HG02642 (cell line): Measurements from ENCODE around the gene PILRB.
"Not testable (repeated sequence)": the region's sequence is repeated elsewhere in the genome, so short reads cannot be mapped to it uniquely, and the experiment has no call there.

Experiments used
- ATAC-seq: cut with Tn5 transposase; IDR thresholded peaks from one replicate; pipeline ENCODE4 v1.9.1; 2021; ENCODE audit warnings: mild to moderate bottlenecking; ENCODE audit not compliant: unreplicated experiment, poor library complexity

Gene PILRB

GRCh38 chr7:100353685-100354330 is 4.1 kb upstream of the PILRB start:
- ATAC-seq, result no peak

GRCh38 chr7:100356416-100357068 is 1.4 kb upstream of the PILRB start:
- no peak for ATAC-seq

GRCh38 chr7:100357131-100357561 is 771 bp upstream of the PILRB start:
- ATAC-seq, result no peak

GRCh38 chr7:100358857-100359212 is 918 bp downstream of the PILRB start:
- no peak for ATAC-seq

- no peak for ATAC-seq
These were observed 2.4 kb downstream of the PILRB start for GRCh38 chr7:100360135-100360854.

GRCh38 chr7:100363098-100363497 is 5.2 kb downstream of the PILRB start:
- ATAC-seq, result no peak

GRCh38 chr7:100363797-100364196 is 5.9 kb downstream of the PILRB start:
- not testable (repeated sequence) for ATAC-seq

- ATAC-seq, result no peak
These were observed 6.6 kb downstream of the PILRB start for GRCh38 chr7:100364480-100364879.

GRCh38 chr7:100365998-100366367 is 8.1 kb downstream of the PILRB start:
- ATAC-seq, result peak; percentile 6

GRCh38 chr7:100366411-100367250 is 8.7 kb downstream of the PILRB start:
- ATAC-seq, result peak; percentile 30

- ATAC-seq, result no peak
These were observed 9.3 kb downstream of the PILRB start for GRCh38 chr7:100367251-100367620.

- no peak for ATAC-seq
These were observed 10.0 kb downstream of the PILRB start for GRCh38 chr7:100367676-100368613.

GRCh38 chr7:100369105-100369504 is 11.2 kb downstream of the PILRB start:
- ATAC-seq, result peak; percentile 54

GRCh38 chr7:100370303-100370702 is 12.4 kb downstream of the PILRB start:
- ATAC-seq, result no peak

- ATAC-seq, result no peak
These were observed 12.8 kb downstream of the PILRB start for GRCh38 chr7:100370746-100371145.

GRCh38 chr7:100371561-100372171 is 13.7 kb downstream of the PILRB start:
- ATAC-seq, result no peak

GRCh38 chr7:100372256-100372655 is 14.3 kb downstream of the PILRB start:
- no peak for ATAC-seq

- no peak for ATAC-seq
These were observed 14.8 kb downstream of the PILRB start for GRCh38 chr7:100372694-100373093.

- ATAC-seq, result no peak
These were observed 15.4 kb downstream of the PILRB start, which contains the start of gene PILRA for GRCh38 chr7:100373261-100373831. Gene PILRA (plus strand): TSS chr7:100373487. CDS start chr7:100373657, 170 bp downstream.
